COLO829 (cell line): ENCODE measurements around the gene COL4A2.

Experiments used
- DNase-seq: peaks from one replicate; pipeline ENCODE4 v3.0.0; 2012; ENCODE audit warnings: low spot score

Gene COL4A2

GRCh38 chr13:110322126-110322827, 15.2 kb downstream of the COL4A2 start:
- DNase-seq, result no peak

- no peak for DNase-seq
Measured at GRCh38 chr13:110322828-110323171, 15.7 kb downstream of the COL4A2 start.

GRCh38 chr13:110323172-110323891, 16.2 kb downstream of the COL4A2 start:
- no peak for DNase-seq

- no peak for DNase-seq
Measured at GRCh38 chr13:110324026-110324749, 17.1 kb downstream of the COL4A2 start.

GRCh38 chr13:110326263-110326904, 19.3 kb downstream of the COL4A2 start:
- no peak for DNase-seq

- no peak for DNase-seq
Measured at GRCh38 chr13:110327051-110327721, 20.1 kb downstream of the COL4A2 start.

GRCh38 chr13:110328573-110328972, 21.5 kb downstream of the COL4A2 start:
- DNase-seq, result no peak

- no peak for DNase-seq
Measured at GRCh38 chr13:110329258-110329657, 22.2 kb downstream of the COL4A2 start.

GRCh38 chr13:110329798-110330461, 22.8 kb downstream of the COL4A2 start:
- no peak for DNase-seq

- no peak for DNase-seq
Measured at GRCh38 chr13:110330491-110331011, 23.5 kb downstream of the COL4A2 start.

- no peak for DNase-seq
Measured at GRCh38 chr13:110331362-110331761, 24.3 kb downstream of the COL4A2 start.

GRCh38 chr13:110332750-110333149, 25.7 kb downstream of the COL4A2 start:
- DNase-seq, result no peak

- DNase-seq, result no peak
Measured at GRCh38 chr13:110333837-110334236, 26.8 kb downstream of the COL4A2 start.

GRCh38 chr13:110334256-110334655, 27.2 kb downstream of the COL4A2 start:
- no peak for DNase-seq

- no peak for DNase-seq
Measured at GRCh38 chr13:110334841-110335490, 27.9 kb downstream of the COL4A2 start.

- peak; percentile 59 for DNase-seq
Measured at GRCh38 chr13:110336108-110336507, 29.0 kb downstream of the COL4A2 start.

GRCh38 chr13:110336681-110337080, 29.6 kb downstream of the COL4A2 start:
- DNase-seq, result no peak

GRCh38 chr13:110337247-110337646, 30.2 kb downstream of the COL4A2 start:
- no peak for DNase-seq

- DNase-seq, result no peak
Measured at GRCh38 chr13:110338441-110339101, 31.5 kb downstream of the COL4A2 start.

GRCh38 chr13:110339263-110339662, 32.2 kb downstream of the COL4A2 start:
- no peak for DNase-seq
